ENCODE results near the gene ZNF286A. TPM values are rescaled to one million over a fixed set of nuclear protein-coding genes. Genes with fewer than 3 reads are reported as not detected.
"Not testable (repeated sequence)": the region's sequence is repeated elsewhere in the genome, so short reads cannot be mapped to it uniquely, and the experiment has no call there.

ZNF286A gene
- total RNA-seq, 2 experiments from 2014 or later: 25.7 to 27.2 TPM

GRCh38 chr17:15742051-15742795, 42.7 kb downstream of the ZNF286A start:
- Mint-ChIP-seq H3K27me3 (ENCODE audit: low read depth) (peaks cover 20% of the 10 kb centered on the region), H3K9me3 (ENCODE audit: insufficient read depth) (no peaks in the 10 kb centered on the region), H3K4me1 (ENCODE audit: low read depth) (no peaks in the 10 kb centered on the region), H3K36me3 (ENCODE audit: low read depth) (no peaks in the 10 kb centered on the region), H3K27ac (no peak overlapping the region), H3K4me3 (no peak overlapping the region)
- ChIA-PET POLR2A (no interaction called here), CTCF (no interaction called here)
- ATAC-seq (no peak), DNase-seq (no peak)

GRCh38 chr17:15742921-15743320, 43.4 kb downstream of the ZNF286A start:
- DNase-seq: no peak
- Mint-ChIP-seq H3K36me3 (ENCODE audit: low read depth) (no peaks in the 10 kb centered on the region), H3K9me3 (ENCODE audit: insufficient read depth) (no peaks in the 10 kb centered on the region), H3K27ac (no peak overlapping the region), H3K4me1 (ENCODE audit: low read depth) (no peaks in the 10 kb centered on the region), H3K27me3 (ENCODE audit: low read depth) (peaks cover 21% of the 10 kb centered on the region), H3K4me3 (no peak overlapping the region)
- ChIA-PET POLR2A (no interaction called here), CTCF (no interaction called here)
- no peak for ATAC-seq

- H3K36me3 Mint-ChIP-seq (ENCODE audit: low read depth): no peaks in the 10 kb centered on the region
- no peaks in the 10 kb centered on the region for H3K4me1 Mint-ChIP-seq (ENCODE audit: low read depth)
- no peak for ATAC-seq
- no peaks in the 10 kb centered on the region for H3K9me3 Mint-ChIP-seq (ENCODE audit: insufficient read depth)
- no peak overlapping the region for H3K27ac Mint-ChIP-seq
- ChIA-PET POLR2A (no interaction called here), CTCF (no interaction called here)
- DNase-seq: no peak
- peaks cover 25% of the 10 kb centered on the region for H3K27me3 Mint-ChIP-seq (ENCODE audit: low read depth)
- no peak overlapping the region for H3K4me3 Mint-ChIP-seq
Observed at GRCh38 chr17:15744074-15744676, 44.6 kb downstream of the ZNF286A start.

- no peak overlapping the region for H3K27ac Mint-ChIP-seq
- DNase-seq (no peak), ATAC-seq (no peak)
- POLR2A ChIA-PET: no interaction called here
- H3K4me3 Mint-ChIP-seq: no peak overlapping the region
- H3K4me1 Mint-ChIP-seq (ENCODE audit: low read depth): no peaks in the 10 kb centered on the region
- H3K27me3 Mint-ChIP-seq (ENCODE audit: low read depth): peaks cover 22% of the 10 kb centered on the region
- no peaks in the 10 kb centered on the region for H3K36me3 Mint-ChIP-seq (ENCODE audit: low read depth)
- no peaks in the 10 kb centered on the region for H3K9me3 Mint-ChIP-seq (ENCODE audit: insufficient read depth)
- CTCF ChIA-PET: no interaction called here
Observed at GRCh38 chr17:15744885-15745284, 45.3 kb downstream of the ZNF286A start.

GRCh38 chr17:15749403-15749802, 49.9 kb downstream of the ZNF286A start:
- DNase-seq; CTCF ChIA-PET; H3K4me1 Mint-ChIP-seq (ENCODE audit: low read depth); H3K9me3 Mint-ChIP-seq (ENCODE audit: insufficient read depth); H3K27ac Mint-ChIP-seq; H3K36me3 Mint-ChIP-seq (ENCODE audit: low read depth); ATAC-seq; POLR2A ChIA-PET; H3K4me3 Mint-ChIP-seq: not testable (repeated sequence)
- peaks cover 23% of the 10 kb centered on the region for H3K27me3 Mint-ChIP-seq (ENCODE audit: low read depth)

- DNase-seq; CTCF ChIA-PET; ATAC-seq; H3K4me3 Mint-ChIP-seq; H3K9me3 Mint-ChIP-seq (ENCODE audit: insufficient read depth); H3K36me3 Mint-ChIP-seq (ENCODE audit: low read depth); H3K4me1 Mint-ChIP-seq (ENCODE audit: low read depth); H3K27me3 Mint-ChIP-seq (ENCODE audit: low read depth); H3K27ac Mint-ChIP-seq; POLR2A ChIA-PET: not testable (repeated sequence)
Observed at GRCh38 chr17:15768865-15769533, 69.4 kb downstream of the ZNF286A start.

Other genes with a start within 250 kb of the ZNF286A start
- 1 to 10 TPM; 6.1 to 6.2 TPM for gene CDRT4, start 232.1 kb upstream of the ZNF286A start, total RNA-seq
- gene TVP23C, start 136.3 kb upstream of the ZNF286A start, total RNA-seq: 10 to 100 TPM; 18.6 to 18.9 TPM
- gene FBXW10B, start 80.0 kb upstream of the ZNF286A start, total RNA-seq: under 1 TPM; 0.13 to 0.82 TPM
- 10 to 100 TPM in 1 of 2 experiments, 1 to 10 TPM in 1; 10.0 to 11.9 TPM for gene TRIM16, start 15.4 kb upstream of the ZNF286A start, total RNA-seq
- under 1 TPM in 1 of 2 experiments, not detected in 1; 0.23 TPM for gene TBC1D26, start 32.5 kb downstream of the ZNF286A start, total RNA-seq
- 1 to 10 TPM; 1.7 to 2.9 TPM for gene ADORA2B, start 245.4 kb downstream of the ZNF286A start, total RNA-seq